Measurements from ENCODE around the gene CCDC198.

The CCDC198 gene

DNA sequence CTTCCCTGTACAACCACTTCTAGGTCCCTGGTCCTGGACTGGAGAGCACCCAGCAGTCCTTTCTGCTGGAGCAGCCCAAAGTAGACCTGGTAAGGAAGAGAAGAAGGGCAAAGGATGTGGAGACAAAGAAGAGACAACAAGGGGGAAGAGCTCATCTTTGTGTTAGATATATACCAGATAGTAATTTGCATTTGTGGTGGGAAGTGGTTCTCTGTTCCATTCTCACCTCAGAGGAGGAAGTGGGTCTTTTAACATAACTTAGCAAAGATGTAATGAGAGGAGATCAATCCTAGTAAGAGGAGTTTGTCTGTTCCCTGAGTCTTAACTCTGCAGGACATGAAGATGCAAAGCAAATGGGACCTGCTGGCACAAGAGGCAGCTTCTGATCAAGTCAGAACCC is 8.0 kb downstream of the CCDC198 start:
- H2AFZ ChIP-seq (ENCODE audit: low read length), result no peak overlapping the region
- H3K9me2 ChIP-seq (replicated peaks; ENCODE audit: low read depth, low read length), result no peaks in the 10 kb centered on the region
- H3K27me3 ChIP-seq (ENCODE audit: insufficient read depth, low read length, poor library complexity, severe bottlenecking), result no peaks in the 10 kb centered on the region
- no peaks in the 10 kb centered on the region for H3K4me1 ChIP-seq (ENCODE audit: insufficient read depth, low read length, poor library complexity, severe bottlenecking)
- H3F3A ChIP-seq (ENCODE audit: low read depth), result no peaks in the 10 kb centered on the region
- no peaks in the 10 kb centered on the region for H3K9me3 ChIP-seq (ENCODE audit: insufficient read depth, low read depth, low read length)
- H3K79me2 ChIP-seq (ENCODE audit: insufficient read depth, low read length), result no peaks in the 10 kb centered on the region
- H3K9ac ChIP-seq (ENCODE audit: low read depth, low read length, poor library complexity, severe bottlenecking), result no peak overlapping the region
- no peaks in the 10 kb centered on the region for H4K20me1 ChIP-seq (ENCODE audit: insufficient read depth, low read length, poor library complexity, severe bottlenecking)
- TF ChIP-seq, protein P1, sequence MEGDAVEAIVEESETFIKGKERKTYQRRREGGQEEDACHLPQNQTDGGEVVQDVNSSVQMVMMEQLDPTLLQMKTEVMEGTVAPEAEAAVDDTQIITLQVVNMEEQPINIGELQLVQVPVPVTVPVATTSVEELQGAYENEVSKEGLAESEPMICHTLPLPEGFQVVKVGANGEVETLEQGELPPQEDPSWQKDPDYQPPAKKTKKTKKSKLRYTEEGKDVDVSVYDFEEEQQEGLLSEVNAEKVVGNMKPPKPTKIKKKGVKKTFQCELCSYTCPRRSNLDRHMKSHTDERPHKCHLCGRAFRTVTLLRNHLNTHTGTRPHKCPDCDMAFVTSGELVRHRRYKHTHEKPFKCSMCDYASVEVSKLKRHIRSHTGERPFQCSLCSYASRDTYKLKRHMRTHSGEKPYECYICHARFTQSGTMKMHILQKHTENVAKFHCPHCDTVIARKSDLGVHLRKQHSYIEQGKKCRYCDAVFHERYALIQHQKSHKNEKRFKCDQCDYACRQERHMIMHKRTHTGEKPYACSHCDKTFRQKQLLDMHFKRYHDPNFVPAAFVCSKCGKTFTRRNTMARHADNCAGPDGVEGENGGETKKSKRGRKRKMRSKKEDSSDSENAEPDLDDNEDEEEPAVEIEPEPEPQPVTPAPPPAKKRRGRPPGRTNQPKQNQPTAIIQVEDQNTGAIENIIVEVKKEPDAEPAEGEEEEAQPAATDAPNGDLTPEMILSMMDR (conservative IDR thresholded peaks at IDR 0.05; ENCODE audit: low read length), result no peak
- H3K4me2 ChIP-seq (ENCODE audit: low read depth, low read length, poor library complexity, severe bottlenecking), result no peak overlapping the region
- H3K36me3 ChIP-seq (ENCODE audit: insufficient read depth, low read length), result no peaks in the 10 kb centered on the region
- H3K4me3 ChIP-seq (ENCODE audit: low read length, poor library complexity, severe bottlenecking), result no peak overlapping the region

DNA sequence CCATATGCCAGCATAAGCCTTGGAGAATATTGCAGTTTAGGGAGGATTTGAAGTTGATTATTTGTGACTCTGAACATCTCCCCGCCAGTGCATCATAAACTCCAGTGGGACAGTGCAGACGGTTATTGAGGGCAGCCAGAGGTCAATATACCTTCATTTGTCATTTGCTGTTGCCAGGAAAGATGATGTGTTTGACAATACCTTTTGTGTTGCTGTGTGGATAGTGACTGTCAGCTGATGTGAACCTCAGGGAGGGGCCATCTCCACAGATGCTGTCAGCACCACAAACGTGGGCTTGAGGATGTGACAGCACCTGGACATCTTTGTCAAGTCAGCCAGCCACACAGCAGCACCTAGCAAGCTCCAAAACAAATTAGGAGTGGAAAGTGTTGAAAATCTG is 11.5 kb downstream of the CCDC198 start:
- no peaks in the 10 kb centered on the region for H3K27me3 ChIP-seq (ENCODE audit: insufficient read depth, low read length, poor library complexity, severe bottlenecking)
- H2AFZ ChIP-seq (ENCODE audit: low read length), result no peak overlapping the region
- no peak for TF ChIP-seq EZH2phosphoT487 (IDR thresholded peaks at IDR 0.05; ENCODE audit: borderline replicate concordance)
- TF ChIP-seq, protein P1 (conservative IDR thresholded peaks at IDR 0.05; ENCODE audit: low read length), result no peak
- no peaks in the 10 kb centered on the region for H3K4me1 ChIP-seq (ENCODE audit: insufficient read depth, low read length, poor library complexity, severe bottlenecking)
- no peak overlapping the region for H3K4me3 ChIP-seq (ENCODE audit: low read length, poor library complexity, severe bottlenecking)
- H3F3A ChIP-seq (ENCODE audit: low read depth), result no peaks in the 10 kb centered on the region
- no peak overlapping the region for H3K9ac ChIP-seq (ENCODE audit: low read depth, low read length, poor library complexity, severe bottlenecking)
- H3K9me2 ChIP-seq (replicated peaks; ENCODE audit: low read depth, low read length), result no peaks in the 10 kb centered on the region
- H3K4me2 ChIP-seq (ENCODE audit: low read depth, low read length, poor library complexity, severe bottlenecking), result no peak overlapping the region
- no peaks in the 10 kb centered on the region for H3K9me3 ChIP-seq (ENCODE audit: insufficient read depth, low read depth, low read length)
- H4K20me1 ChIP-seq (ENCODE audit: insufficient read depth, low read length, poor library complexity, severe bottlenecking), result no peaks in the 10 kb centered on the region
- no peaks in the 10 kb centered on the region for H3K36me3 ChIP-seq (ENCODE audit: insufficient read depth, low read length)
- H3K79me2 ChIP-seq (ENCODE audit: insufficient read depth, low read length), result no peaks in the 10 kb centered on the region

DNA sequence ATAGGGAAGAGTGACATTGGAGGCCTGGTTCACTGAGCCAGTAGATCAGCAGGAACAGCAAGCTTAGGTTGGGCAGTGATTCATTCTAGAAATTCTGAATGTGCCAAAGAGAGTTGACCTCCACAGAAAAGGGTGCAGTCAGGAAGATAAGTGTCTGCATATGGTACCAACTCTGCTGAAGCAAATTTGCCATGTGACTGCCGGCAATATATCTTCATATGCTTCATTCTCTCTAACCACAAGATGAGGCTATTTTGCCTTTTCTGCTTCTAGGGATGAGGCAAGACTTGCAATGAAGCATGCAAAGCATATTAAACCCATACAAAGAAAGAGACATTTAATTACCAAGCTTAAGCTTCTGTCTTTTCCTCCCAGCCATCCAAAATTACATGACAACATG is 13.6 kb downstream of the CCDC198 start:
- H3K4me2 ChIP-seq (ENCODE audit: low read depth, low read length, poor library complexity, severe bottlenecking), result no peak overlapping the region
- no peaks in the 10 kb centered on the region for H3K9me3 ChIP-seq (ENCODE audit: insufficient read depth, low read depth, low read length)
- H3K9me2 ChIP-seq (replicated peaks; ENCODE audit: low read depth, low read length), result no peaks in the 10 kb centered on the region
- no peaks in the 10 kb centered on the region for H3K36me3 ChIP-seq (ENCODE audit: insufficient read depth, low read length)
- TF ChIP-seq, protein P1 (conservative IDR thresholded peaks at IDR 0.05; ENCODE audit: low read length), result no peak
- TF ChIP-seq EZH2phosphoT487 (IDR thresholded peaks at IDR 0.05; ENCODE audit: borderline replicate concordance), result no peak
- no peaks in the 10 kb centered on the region for H3F3A ChIP-seq (ENCODE audit: low read depth)
- H3K79me2 ChIP-seq (ENCODE audit: insufficient read depth, low read length), result no peaks in the 10 kb centered on the region
- H3K27me3 ChIP-seq (ENCODE audit: insufficient read depth, low read length, poor library complexity, severe bottlenecking), result no peaks in the 10 kb centered on the region
- H3K9ac ChIP-seq (ENCODE audit: low read depth, low read length, poor library complexity, severe bottlenecking), result no peak overlapping the region
- H4K20me1 ChIP-seq (ENCODE audit: insufficient read depth, low read length, poor library complexity, severe bottlenecking), result no peaks in the 10 kb centered on the region
- no peaks in the 10 kb centered on the region for H3K4me1 ChIP-seq (ENCODE audit: insufficient read depth, low read length, poor library complexity, severe bottlenecking)
- no peak overlapping the region for H3K4me3 ChIP-seq (ENCODE audit: low read length, poor library complexity, severe bottlenecking)
- H2AFZ ChIP-seq (ENCODE audit: low read length), result no peak overlapping the region

All from Loucy (cell line).